Fibroblast of skin of left biceps (primary cell): Measurements from ENCODE around the gene ZDHHC3.
A peak's percentile ranks its signal among the peaks of the same experiment; 100 is the strongest.

Experiments used
- DNase-seq, 2 experiments: peaks; one replicate each; pipeline ENCODE4 v3.0.0-alpha.2; 2013; ENCODE audit warnings: low read depth in 2 of 2

ZDHHC3 gene

GRCh38 chr3:44976002-44976815 lies at the start of gene ZDHHC3, which contains the start of gene EXOSC7:
Gene ZDHHC3, minus strand, starts transcription at chr3:44976174. Its CDS starts 16,738 bp downstream, at chr3:44959436.
Gene EXOSC7, plus strand, starts transcription at chr3:44976244. Its CDS starts 34 bp downstream, at chr3:44976278.
- DNase-seq = peak; percentile 59

- DNase-seq = no peak
Observed at GRCh38 chr3:45024542-45025255, 48.7 kb upstream of the ZDHHC3 start.

- DNase-seq = no peak
Observed at GRCh38 chr3:45023675-45024074, 47.7 kb upstream of the ZDHHC3 start.

GRCh38 chr3:45021524-45022297 lies 45.7 kb upstream of the ZDHHC3 start:
- DNase-seq = no peak

DNA sequence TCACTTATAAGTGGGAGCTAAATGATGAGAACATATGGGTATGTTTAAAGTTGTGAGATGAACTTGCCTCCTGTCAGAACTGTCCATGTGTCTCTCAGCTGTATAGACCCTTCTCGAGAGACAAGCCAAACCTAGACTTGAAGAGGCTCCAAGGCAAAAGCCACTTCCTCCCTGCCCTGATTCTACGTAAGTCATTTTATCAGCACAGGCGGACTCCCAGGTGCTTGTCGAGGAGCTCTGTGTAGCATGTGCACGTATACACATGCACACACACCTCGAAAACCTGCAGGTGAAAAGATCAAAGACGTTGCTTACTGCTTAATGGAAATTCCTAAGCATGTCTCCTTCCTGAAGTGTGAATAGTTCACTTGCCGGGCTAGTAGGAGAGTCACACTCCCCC lies 44.6 kb upstream of the ZDHHC3 start:
- DNase-seq = no peak

DNA sequence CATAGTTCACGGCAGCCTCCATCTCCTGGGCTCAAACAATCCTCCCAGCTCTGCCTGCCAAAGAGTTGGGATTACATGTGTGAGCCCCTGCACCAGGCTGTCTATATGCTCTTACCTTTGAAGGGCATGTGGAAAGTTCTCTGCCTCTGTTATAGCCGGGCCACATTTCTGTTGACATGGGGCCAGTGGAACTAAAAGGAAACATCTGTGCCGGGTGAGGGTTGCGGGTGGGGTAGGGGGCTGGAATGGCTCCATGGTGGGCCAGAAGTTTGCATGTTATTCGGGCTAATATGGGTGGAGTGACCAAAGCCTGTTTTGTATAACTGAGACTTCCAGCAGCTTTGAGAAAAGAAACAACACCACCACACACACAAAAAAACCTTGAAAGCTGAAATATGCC lies 41.8 kb upstream of the ZDHHC3 start:
- DNase-seq = no peak

- no peak for DNase-seq
Observed at GRCh38 chr3:45016916-45017315, 40.9 kb upstream of the ZDHHC3 start.

GRCh38 chr3:45012577-45012976 lies 36.6 kb upstream of the ZDHHC3 start:
- no peak for DNase-seq

DNA sequence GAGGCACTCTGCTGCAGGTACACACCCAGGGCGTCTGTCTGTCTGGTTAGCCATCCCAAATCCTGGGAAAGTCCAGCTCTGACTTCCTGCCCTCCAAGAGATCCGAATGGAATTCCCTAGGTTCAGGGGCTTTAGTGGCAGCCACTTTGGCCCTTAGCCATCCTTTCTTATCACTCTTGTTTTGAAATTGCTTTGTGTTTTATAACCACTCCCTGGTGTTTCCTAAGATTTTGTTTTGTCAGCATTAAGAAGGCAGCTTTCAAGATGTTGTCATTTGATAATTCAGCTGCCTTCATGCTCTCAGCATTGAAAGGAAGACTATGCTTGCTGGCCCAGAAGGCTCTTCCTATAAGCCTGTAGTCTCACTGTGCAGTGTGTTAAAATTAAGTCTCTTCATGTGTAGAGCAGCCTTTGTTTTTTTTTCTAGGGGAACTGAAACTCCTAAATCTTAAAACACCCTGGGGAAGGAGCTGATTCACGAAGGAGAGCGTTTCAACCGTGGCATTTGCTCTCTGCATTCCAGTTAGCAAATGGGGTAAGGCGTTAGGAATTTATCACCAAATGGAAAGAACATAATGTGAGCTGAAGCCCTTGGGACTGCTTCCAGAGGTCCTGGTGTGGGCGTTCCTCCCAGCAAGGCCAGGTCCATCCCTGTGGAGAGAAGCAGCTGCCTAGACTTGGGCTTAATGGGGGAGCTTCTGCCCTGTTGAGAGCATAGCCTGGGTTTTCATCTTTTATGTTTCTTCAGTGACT lies 36.0 kb upstream of the ZDHHC3 start:
- DNase-seq = peak; percentile 89 to 90

DNA sequence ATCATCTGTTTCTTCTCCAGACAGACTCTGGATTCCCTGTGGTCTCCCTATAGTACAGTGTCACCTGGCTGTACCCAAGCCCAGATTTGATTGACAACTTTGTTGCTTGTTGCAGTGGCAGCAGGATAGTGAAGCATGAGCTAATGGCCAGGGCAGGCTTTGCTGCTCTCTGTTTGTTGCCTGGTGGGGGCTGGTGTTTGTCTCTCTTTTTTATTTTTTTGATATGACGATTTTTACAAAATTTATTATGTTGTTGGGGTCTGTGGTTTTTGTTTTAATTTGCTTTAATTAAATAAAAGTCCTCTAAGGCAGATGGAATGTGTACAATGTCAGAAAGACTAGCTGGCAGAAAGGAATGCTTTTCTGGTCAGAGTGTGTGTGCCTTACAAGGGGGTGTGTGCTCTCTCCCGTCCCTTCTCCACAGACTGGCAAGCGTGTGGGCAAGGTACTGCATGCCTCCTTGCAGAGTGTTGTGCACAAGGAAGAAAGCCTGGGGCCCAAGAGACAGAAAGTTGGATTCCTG lies 34.9 kb upstream of the ZDHHC3 start:
- peak; percentile 53 to 55 for DNase-seq

DNA sequence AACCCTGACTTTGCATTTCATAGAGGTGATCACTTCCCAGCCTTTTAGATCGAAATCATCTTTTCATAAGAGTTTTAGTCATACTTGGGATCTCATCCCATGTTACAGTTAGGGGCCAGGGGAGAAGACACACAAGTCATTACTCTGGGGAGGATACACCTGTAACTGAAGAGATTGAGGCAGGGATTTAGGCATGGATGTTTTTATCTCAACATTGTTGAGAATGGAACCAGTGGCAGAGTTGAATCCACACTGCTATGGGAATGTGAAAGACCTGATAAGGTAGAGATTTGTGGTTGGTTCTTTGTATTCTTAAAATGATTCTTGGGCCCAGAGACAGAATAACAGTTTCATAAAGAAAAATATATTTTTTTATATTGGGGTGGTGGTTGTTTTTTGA lies 33.9 kb upstream of the ZDHHC3 start:
- DNase-seq = no peak

DNA sequence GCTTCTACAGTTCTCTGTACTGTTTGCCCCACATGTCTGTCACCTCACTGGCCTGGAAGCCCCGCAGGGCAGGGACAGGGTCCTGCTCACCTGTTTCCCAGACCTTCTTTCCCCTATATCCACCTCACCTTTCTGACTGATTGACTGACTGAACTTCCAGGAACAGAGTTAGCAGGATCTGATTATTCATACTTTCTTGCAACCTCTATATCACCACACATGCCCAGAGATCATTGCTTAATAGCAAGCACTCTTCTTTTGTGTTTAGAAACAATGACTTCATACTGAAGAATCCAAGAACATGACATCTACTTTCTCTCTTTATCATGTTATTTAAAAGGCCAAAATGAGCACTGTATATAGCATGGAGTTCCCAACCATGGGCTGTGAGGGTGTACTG lies 32.1 kb upstream of the ZDHHC3 start:
- no peak for DNase-seq

DNA sequence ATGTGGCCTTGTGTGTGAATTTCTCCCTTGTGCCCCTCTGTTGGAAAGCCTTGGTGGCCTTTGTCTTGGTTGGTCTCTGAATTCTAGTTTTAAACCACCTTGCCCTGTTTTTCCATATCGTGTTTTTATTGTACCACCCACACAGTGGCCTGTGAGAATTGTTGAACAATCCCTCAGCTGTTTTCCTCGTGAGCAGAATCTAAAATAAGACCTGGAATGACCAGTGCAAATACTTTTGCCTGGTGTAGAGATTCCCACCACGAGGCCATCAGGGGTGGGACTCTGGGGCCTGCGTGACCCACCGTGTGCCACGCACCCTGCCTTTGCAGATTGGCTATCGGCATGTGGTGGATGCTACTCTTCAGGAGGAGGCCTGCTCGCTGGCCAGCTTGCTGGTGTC lies 31.1 kb upstream of the ZDHHC3 start:
- no peak for DNase-seq

- DNase-seq = no peak
Observed at GRCh38 chr3:45003859-45004258, 27.9 kb upstream of the ZDHHC3 start.

DNA sequence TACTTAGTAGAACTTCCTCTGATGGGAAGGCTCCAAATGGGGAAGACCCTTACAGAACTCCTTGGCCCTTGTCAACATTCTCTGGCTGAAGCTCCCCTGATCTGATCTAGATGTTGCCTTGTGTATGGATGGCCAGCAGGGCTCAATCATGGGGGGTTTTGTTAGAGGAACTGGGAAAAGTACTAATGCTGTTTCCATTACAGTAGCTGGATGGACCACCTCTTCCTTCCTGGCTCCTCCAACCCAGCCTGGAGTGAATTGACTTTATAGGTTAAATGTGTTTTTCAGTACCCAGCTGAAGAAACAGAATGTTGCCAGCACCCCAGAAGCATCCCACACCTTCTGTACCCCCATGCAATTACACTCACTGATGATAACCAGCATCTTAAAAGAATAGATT lies 27.4 kb upstream of the ZDHHC3 start:
- no peak for DNase-seq

DNA sequence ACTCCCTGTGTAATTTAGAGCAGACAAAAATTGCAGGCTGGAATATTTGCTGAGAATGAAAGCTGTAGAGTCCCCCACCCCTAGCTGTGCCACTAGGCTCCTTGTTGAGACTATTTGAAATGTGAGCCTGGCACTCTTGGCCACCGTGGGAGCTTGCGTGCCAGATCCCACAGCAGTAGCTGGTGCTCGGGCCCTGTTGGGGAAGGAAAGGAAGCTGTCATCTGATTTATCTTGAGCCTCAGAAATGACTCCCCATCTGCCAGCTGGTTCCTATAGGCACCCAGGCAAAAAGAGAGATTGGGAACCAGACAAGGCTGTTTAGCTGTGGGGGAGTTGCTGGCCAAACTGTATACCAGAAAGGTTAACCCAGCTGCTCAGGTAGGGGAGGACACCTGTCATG lies 26.7 kb upstream of the ZDHHC3 start:
- no peak for DNase-seq

GRCh38 chr3:45002139-45002660 lies 26.2 kb upstream of the ZDHHC3 start:
- DNase-seq = no peak

DNA sequence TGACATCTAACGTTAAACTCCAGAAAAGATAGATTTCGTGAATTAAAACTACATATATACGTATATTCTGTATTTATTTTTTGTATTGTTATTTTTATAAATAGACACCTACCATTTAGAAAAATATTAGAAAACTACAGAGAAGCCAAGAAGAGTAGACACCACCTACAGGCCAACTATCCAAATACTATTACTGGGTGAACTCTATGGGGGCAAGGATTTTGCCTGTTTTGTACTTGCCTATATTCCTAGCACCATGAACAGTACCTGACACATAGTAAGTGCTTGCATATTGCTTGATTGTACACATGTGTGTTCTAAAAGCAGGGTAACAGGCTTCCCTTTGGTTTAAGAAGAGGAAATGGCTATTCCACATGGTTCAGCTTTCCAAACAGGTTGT lies 25.8 kb upstream of the ZDHHC3 start:
- DNase-seq = no peak

GRCh38 chr3:45000823-45001222 lies 24.8 kb upstream of the ZDHHC3 start:
- no peak for DNase-seq

- DNase-seq = no peak
Observed at GRCh38 chr3:44999782-45000181, 23.8 kb upstream of the ZDHHC3 start.

DNA sequence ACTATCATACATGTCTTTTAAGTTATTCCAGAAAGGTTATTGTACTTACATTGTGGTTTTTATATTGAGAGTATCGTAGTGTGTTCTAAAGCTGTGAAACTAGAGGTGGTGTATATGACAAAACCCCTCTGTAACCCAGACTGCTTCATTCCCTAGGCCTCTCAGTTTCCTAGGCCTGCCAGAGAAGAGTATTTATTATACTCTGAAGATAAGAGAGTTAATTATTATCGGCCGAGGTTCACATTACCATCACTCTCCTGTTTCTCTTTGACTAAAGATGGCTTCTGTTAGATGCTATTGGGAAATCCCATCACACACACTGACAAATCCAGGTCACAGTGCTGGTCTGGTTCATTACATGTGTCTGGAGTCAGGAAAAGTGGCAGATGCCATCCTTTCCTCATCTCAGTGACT lies 20.6 kb upstream of the ZDHHC3 start:
- DNase-seq = no peak
